ENCODE measurements around the gene RPL7L1.

- TF ChIP-seq CTCF (IDR thresholded peaks at IDR 0.05) (no peak), POLR2A (IDR thresholded peaks at IDR 0.05) (no peak), POLR2AphosphoS5 (IDR thresholded peaks at IDR 0.05) (no peak), EP300 (IDR thresholded peaks at IDR 0.05) (no peak)
Observed at GRCh38 chr6:42871711-42872110, 7.7 kb upstream of the RPL7L1 start.
